GM10248 (cell line): ENCODE data around the gene TCF7L2.

Source experiments
- CTCF ChIA-PET: fragments of 300-600 bp; sonication (Branson Sonifier 250); formaldehyde crosslinking; extraction: SDS; loops from one replicate; lab custom pipeline; 2021; ENCODE audit warnings: antibody characterized with exemption; lab: Yijun Ruan, JAX
- POLR2A ChIA-PET: fragments of 350-650 bp; sonication (Branson Sonifier 250); formaldehyde crosslinking; extraction: SDS; loops from one replicate; lab custom pipeline; 2020; ENCODE audit warnings: antibody characterized with exemption; lab: Yijun Ruan, JAX
- DNase-seq: peaks from one replicate; pipeline ENCODE4 v3.0.0; 2012; ENCODE audit errors: extremely low spot score
- CTCF ChIP-seq: IDR thresholded peaks from 2 replicates; pipeline ENCODE4 v1.5.1; 2012; ENCODE audit warnings: mild to moderate bottlenecking, low read depth; ENCODE audit errors: extremely low read depth, missing control alignments, control extremely low read depth

The TCF7L2 gene

GRCh38 chr10:113179265-113179664, 229.2 kb downstream of the TCF7L2 start:
- ChIA-PET POLR2A (no interaction called here), CTCF (no interaction called here)
- no peak for TF ChIP-seq CTCF
- no peak for DNase-seq

GRCh38 chr10:113179966-113180365, 229.9 kb downstream of the TCF7L2 start:
- ChIA-PET CTCF (no interaction called here), POLR2A (no interaction called here)
- no peak for TF ChIP-seq CTCF
- no peak for DNase-seq

GRCh38 chr10:113180401-113181154, 230.5 kb downstream of the TCF7L2 start:
- no peak for DNase-seq
- ChIA-PET CTCF (no interaction called here), POLR2A (no interaction called here)
- TF ChIP-seq CTCF: no peak

GRCh38 chr10:113182154-113182553, 232.1 kb downstream of the TCF7L2 start:
- DNase-seq: no peak
- CTCF ChIA-PET: no interaction called here
- TF ChIP-seq CTCF: no peak
- POLR2A ChIA-PET: no interaction called here

- ChIA-PET CTCF (no interaction called here), POLR2A (no interaction called here)
- DNase-seq: no peak
- TF ChIP-seq CTCF: no peak
Observed at GRCh38 chr10:113183573-113183972, 233.5 kb downstream of the TCF7L2 start.

GRCh38 chr10:113187063-113187777, 237.2 kb downstream of the TCF7L2 start:
- no peak for DNase-seq
- ChIA-PET CTCF (interaction anchor here (1.3 kb wide), 1 partner anchor 8 kb away, joined by 3 read pairs; no protein-coding TSS in a partner anchor), POLR2A (no interaction called here)
- TF ChIP-seq CTCF: no peak
